Astrocyte (in vitro differentiated cells and primary cell): ENCODE data around the gene CTIF.

ENCODE experiments used
- CTCF ChIP-seq: IDR thresholded peaks from 2 replicates; pipeline ENCODE4 v1.5.1; 2011; ENCODE audit warnings: low read depth, mild to moderate bottlenecking, inconsistent platforms, low read length, moderate library complexity; ENCODE audit not compliant: insufficient read depth
- EZH2 ChIP-seq: IDR thresholded peaks from 2 replicates; pipeline ENCODE4 v1.6.1; 2012; ENCODE audit warnings: mild to moderate bottlenecking, low read length, inconsistent platforms; ENCODE audit not compliant: insufficient read depth

- TF ChIP-seq CTCF (no peak), EZH2 (no peak)
Measured at GRCh38 chr18:48794251-48794970, 255.6 kb downstream of the CTIF start.
